Bronchial epithelial cell (primary cell): Measurements from ENCODE around the gene TRPM3. TPM values are rescaled to one million over a fixed set of nuclear protein-coding genes. Genes with fewer than 3 reads are reported as not detected.

ENCODE experiments used
- DNase-seq: peaks from one replicate; pipeline ENCODE4 v3.0.0-alpha.2; 2010; ENCODE audit warnings: low read depth
- FAIRE-seq: peaks from 2 replicates; lab custom pipeline; 2011; peaks lifted over from hg19 to GRCh38; lab: Jason Lieb, UNC
- H3K27me3 ChIP-seq: 2 replicates; pipeline ENCODE4 v1.5.1; 2011; ENCODE audit warnings: low read length; ENCODE audit not compliant: control insufficient read depth, insufficient read depth
- H3K36me3 ChIP-seq: 2 replicates; pipeline ENCODE4 v1.5.1; 2011; ENCODE audit warnings: low read length; ENCODE audit not compliant: control insufficient read depth, insufficient read depth
- H3K4me3 ChIP-seq: 2 replicates; pipeline ENCODE4 v1.5.1; 2011; ENCODE audit warnings: mild to moderate bottlenecking, low read depth, low read length, control low read depth
- total RNA-seq: library from RNA; depleted of rRNA; stranded (reverse); fragments of >200 nt; gene quantifications from 2 replicates; pipeline ENCODE4 v1.2.1, GENCODE V29; 2014
- TF ChIP-seq, protein P1 (sequence below): IDR thresholded peaks from 2 replicates; pipeline ENCODE4 v1.5.1; 2011; ENCODE audit warnings: mild to moderate bottlenecking, moderate library complexity, low read length, control low read depth, inconsistent platforms; ENCODE audit not compliant: insufficient read depth, severe bottlenecking

The TRPM3 gene
- total RNA-seq, 1 donor from 2014 or later: not detected

DNA sequence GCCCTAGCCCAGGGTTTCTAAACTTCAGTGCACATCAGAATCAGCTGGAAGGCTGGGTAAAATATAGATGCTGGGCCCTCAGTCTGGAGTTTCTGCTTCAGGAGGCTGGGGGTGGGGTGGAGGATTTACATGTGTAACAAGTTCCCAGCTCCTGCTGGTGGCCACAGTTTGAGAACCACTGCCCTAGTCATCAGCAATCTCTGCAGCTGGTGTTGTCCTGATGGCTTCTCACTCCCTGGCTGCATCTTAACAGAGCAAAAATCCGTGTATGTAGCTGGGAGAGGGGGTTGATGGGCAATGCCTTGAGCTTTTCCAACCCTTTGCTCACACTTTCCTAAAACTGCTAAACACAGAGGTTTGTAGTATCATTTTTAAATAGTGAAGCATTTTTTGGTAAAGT is 520.9 kb downstream of the TRPM3 start:
- FAIRE-seq: no peak
- no peaks in the 10 kb centered on the region for H3K27me3 ChIP-seq
- no peak for DNase-seq
- TF ChIP-seq, protein P1, sequence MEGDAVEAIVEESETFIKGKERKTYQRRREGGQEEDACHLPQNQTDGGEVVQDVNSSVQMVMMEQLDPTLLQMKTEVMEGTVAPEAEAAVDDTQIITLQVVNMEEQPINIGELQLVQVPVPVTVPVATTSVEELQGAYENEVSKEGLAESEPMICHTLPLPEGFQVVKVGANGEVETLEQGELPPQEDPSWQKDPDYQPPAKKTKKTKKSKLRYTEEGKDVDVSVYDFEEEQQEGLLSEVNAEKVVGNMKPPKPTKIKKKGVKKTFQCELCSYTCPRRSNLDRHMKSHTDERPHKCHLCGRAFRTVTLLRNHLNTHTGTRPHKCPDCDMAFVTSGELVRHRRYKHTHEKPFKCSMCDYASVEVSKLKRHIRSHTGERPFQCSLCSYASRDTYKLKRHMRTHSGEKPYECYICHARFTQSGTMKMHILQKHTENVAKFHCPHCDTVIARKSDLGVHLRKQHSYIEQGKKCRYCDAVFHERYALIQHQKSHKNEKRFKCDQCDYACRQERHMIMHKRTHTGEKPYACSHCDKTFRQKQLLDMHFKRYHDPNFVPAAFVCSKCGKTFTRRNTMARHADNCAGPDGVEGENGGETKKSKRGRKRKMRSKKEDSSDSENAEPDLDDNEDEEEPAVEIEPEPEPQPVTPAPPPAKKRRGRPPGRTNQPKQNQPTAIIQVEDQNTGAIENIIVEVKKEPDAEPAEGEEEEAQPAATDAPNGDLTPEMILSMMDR: no peak
- H3K36me3 ChIP-seq: no peaks in the 10 kb centered on the region
- no peak overlapping the region for H3K4me3 ChIP-seq

DNA sequence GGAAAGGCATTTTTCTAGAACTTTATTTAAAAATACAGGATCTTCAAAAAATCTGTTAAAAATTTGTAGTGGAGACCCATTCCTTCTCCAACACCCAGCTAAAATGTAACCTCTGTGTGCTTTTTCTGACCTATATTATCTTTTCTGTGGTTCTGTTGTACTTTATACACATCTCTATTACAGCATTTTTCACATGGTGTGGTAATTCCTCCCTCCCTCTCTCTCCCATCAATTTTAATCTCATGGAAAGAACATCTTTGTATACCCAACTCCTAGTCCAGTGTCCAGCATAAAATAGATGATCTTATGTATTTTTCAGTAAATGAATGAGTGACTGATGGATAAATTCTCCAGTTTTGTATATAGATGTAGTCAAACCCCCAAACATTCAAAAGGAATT is 523.5 kb downstream of the TRPM3 start:
- Histone ChIP-seq H3K4me3 (no peak overlapping the region), H3K36me3 (no peaks in the 10 kb centered on the region), H3K27me3 (no peaks in the 10 kb centered on the region)
- FAIRE-seq (no peak), DNase-seq (no peak)
- TF ChIP-seq, protein P1: no peak

DNA sequence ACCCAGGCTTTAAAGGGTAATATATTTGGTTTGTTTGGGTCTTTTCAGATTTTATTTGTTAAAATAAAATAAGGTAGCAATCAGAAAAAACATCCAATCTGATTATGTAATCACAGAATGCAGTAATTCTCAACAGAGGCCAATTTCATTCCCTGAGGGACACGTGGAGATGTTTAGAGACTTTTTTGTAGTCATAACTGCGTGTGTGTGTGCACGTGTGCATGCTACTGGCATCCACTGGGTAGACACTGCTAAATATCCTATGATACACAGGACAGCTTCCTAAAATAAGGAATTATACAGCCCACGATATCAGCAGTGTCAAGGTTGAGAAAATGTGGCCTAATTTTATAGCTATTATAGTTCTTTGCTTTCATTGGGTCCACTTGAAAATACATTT is 526.2 kb downstream of the TRPM3 start:
- DNase-seq (no peak), FAIRE-seq (no peak)
- Histone ChIP-seq H3K36me3 (no peaks in the 10 kb centered on the region), H3K4me3 (no peak overlapping the region), H3K27me3 (no peaks in the 10 kb centered on the region)
- TF ChIP-seq, protein P1: no peak

DNA sequence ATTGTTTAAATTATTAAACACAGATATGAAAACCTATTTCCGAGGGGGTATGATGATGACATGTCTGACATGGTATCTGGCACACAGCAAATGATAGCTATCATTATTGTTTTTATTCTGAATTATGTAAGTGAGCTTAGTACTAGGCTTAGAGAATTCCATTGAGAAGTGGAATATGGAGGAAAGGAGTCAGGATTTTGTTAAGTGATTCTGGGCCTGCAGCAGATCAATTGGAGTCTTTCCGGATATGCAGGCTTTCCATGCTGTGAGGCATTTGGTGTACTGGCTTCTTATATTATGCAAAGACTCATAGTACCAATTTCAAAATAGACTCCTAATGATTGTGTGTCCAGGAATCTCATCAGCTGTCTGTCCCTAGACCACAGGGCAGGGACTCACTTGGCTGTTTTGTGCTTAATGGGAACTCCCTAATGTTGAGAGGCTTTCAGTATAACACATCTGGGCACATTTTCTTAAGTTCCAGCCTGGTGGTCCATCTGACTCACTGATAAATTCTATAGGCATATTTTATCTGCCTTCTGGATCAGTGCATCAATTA is 527.0 kb downstream of the TRPM3 start:
- no peak overlapping the region for H3K4me3 ChIP-seq
- DNase-seq: no peak
- H3K27me3 ChIP-seq: no peaks in the 10 kb centered on the region
- H3K36me3 ChIP-seq: no peaks in the 10 kb centered on the region
- no peak for FAIRE-seq
- TF ChIP-seq, protein P1: no peak

DNA sequence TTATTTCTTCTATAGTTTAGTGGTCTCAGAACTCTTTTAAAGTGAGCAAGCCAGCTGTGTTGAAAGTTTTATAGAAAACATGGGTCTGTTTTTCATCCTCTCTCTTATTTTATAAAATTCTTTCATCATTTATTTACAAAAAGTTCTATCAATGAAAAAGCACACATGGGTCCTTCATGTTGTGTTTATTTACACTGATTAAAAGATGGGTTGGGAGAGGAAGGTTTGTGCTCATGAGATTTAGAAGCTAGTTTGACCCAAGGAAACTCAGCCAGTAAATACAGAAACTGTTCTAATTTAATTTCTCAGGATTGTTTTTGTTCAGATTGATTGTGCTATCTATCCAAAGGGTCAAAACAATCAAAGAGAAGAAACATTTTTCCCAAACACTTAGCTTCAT is 528.2 kb downstream of the TRPM3 start:
- Histone ChIP-seq H3K4me3 (no peak overlapping the region), H3K27me3 (no peaks in the 10 kb centered on the region), H3K36me3 (no peaks in the 10 kb centered on the region)
- TF ChIP-seq, protein P1: no peak
- FAIRE-seq (no peak), DNase-seq (no peak)

DNA sequence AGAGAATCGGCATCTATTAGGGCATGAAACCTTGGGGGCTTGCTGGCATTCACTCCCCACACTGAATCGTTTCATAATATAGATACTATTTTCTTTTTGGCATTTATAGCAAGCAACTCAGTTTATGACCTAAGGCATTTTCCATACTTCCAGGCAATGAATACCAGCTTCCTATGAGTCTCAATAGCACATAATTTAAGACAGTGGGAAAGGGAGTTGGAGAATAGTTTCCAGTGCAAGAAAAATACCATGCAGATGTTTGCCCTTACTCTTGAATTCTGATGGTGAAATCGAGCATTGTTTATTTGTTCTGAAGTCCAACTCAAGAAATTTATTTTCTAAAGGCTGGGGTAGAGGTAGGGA is 531.1 kb downstream of the TRPM3 start:
- H3K36me3 ChIP-seq: no peaks in the 10 kb centered on the region
- no peak overlapping the region for H3K4me3 ChIP-seq
- FAIRE-seq (no peak), DNase-seq (no peak)
- no peaks in the 10 kb centered on the region for H3K27me3 ChIP-seq
- TF ChIP-seq, protein P1: no peak
